H1 (cell line): ENCODE data around the gene CLDN12. TPM values are rescaled to one million over a fixed set of nuclear protein-coding genes. Genes with fewer than 3 reads are reported as not detected.

Source experiments
- CTCF ChIA-PET: fragments of 300-600 bp; sonication (Branson Sonifier 250); formaldehyde crosslinking; loops from one replicate; lab custom pipeline; 2021; ENCODE audit not compliant: partially characterized antibody; lab: Charles Lee
- POLR2A ChIA-PET: fragments of 300-600 bp; sonication (Branson Sonifier 250); formaldehyde crosslinking; loops from one replicate; lab custom pipeline; 2021; ENCODE audit warnings: inconsistent platforms; ENCODE audit not compliant: partially characterized antibody; lab: Charles Lee
- DNase-seq, 2 experiments: peaks; one replicate each; pipeline versions ENCODE4 v3.0.0 to v3.0.0-alpha.2; 2010 to 2022; ENCODE audit warnings: low spot score in 2 of 2, low read depth in 1 of 2, mixed read lengths in 1 of 2
- FAIRE-seq: peaks from 2 replicates; lab custom pipeline; 2011; peaks lifted over from hg19 to GRCh38; lab: Jason Lieb, UNC
- H2AFZ ChIP-seq: 2 replicates; pipeline ENCODE4 v1.8.1; 2012; ENCODE audit warnings: low read length, inconsistent platforms
- H2AK5ac ChIP-seq: 2 replicates; pipeline ENCODE4 v1.6.1; 2013; ENCODE audit warnings: low read depth, low read length
- H2BK120ac ChIP-seq: replicated peaks from 2 replicates; pipeline ENCODE3; 2013; ENCODE audit warnings: low read depth, low read length, inconsistent platforms
- H2BK12ac ChIP-seq: 2 replicates; pipeline ENCODE4 v1.6.1; 2013; ENCODE audit warnings: low read depth, low read length
- H2BK15ac ChIP-seq: 2 replicates; pipeline ENCODE4 v1.6.1; 2013; ENCODE audit warnings: low read length
- H2BK20ac ChIP-seq: 2 replicates; pipeline ENCODE4 v1.6.1; 2013; ENCODE audit warnings: low read length
- H2BK5ac ChIP-seq: 2 replicates; pipeline ENCODE4 v1.6.1; 2013; ENCODE audit warnings: low read depth, low read length
- H3K14ac ChIP-seq: 2 replicates; pipeline ENCODE4 v1.6.1; 2013; ENCODE audit warnings: inconsistent platforms; ENCODE audit not compliant: insufficient read length
- H3K18ac ChIP-seq: 2 replicates; pipeline ENCODE4 v1.6.1; 2013; ENCODE audit warnings: low read length; ENCODE audit errors: extremely low read depth
- H3K23ac ChIP-seq: 2 replicates; pipeline ENCODE4 v1.6.1; 2013; ENCODE audit warnings: inconsistent platforms; ENCODE audit not compliant: insufficient read length
- H3K23me2 ChIP-seq: 2 replicates; pipeline ENCODE4 v1.6.1; 2013; ENCODE audit warnings: low read depth, low read length
- H3K27ac ChIP-seq: 2 replicates; pipeline ENCODE4 v1.6.1; 2011; ENCODE audit warnings: low read depth, low read length, inconsistent platforms
- H3K27me3 ChIP-seq, 4 experiments: replicated peaks in 1 of 4; 1 replicate in 1 of 4; 2 replicates in 3 of 4; pipeline versions ENCODE4 v1.6.1 to v1.8.1; 2011 to 2013; ENCODE audit warnings: low read length in 3 of 4, mild to moderate bottlenecking in 3 of 4, inconsistent platforms in 2 of 4, mixed read lengths in 2 of 4, moderate library complexity in 1 of 4; ENCODE audit not compliant: control insufficient read depth in 3 of 4, insufficient read depth in 3 of 4; ENCODE audit errors: extremely low read depth in 1 of 4
- H3K36me3 ChIP-seq, 4 experiments: 2 replicates each; pipeline versions ENCODE4 v1.6.1 to v1.8.1; 2011 to 2013; ENCODE audit warnings: mild to moderate bottlenecking in 4 of 4, low read length in 3 of 4, moderate library complexity in 2 of 4, control low read depth in 1 of 4, inconsistent platforms in 1 of 4; ENCODE audit not compliant: insufficient read depth in 4 of 4, control insufficient read depth in 2 of 4
- H3K4ac ChIP-seq: replicated peaks from 2 replicates; pipeline ENCODE3; 2013; ENCODE audit warnings: low read length, low read depth, mixed read lengths, inconsistent platforms; ENCODE audit not compliant: insufficient read length
- H3K4me1 ChIP-seq, 4 experiments: replicated peaks in 1 of 4; 1 replicate in 1 of 4; 2 replicates in 3 of 4; pipeline versions ENCODE4 v1.6.1 to v1.8.1; 2011 to 2013; ENCODE audit warnings: low read length in 3 of 4, inconsistent platforms in 2 of 4, mixed read lengths in 1 of 4; ENCODE audit not compliant: insufficient read depth in 4 of 4, control insufficient read depth in 3 of 4
- H3K4me2 ChIP-seq, 2 experiments: 2 replicates each; pipeline versions ENCODE4 v1.6.1 to v1.8.1; 2011 to 2013; ENCODE audit warnings: low read depth in 2 of 2, low read length in 2 of 2, control low read depth in 1 of 2, inconsistent platforms in 1 of 2, mild to moderate bottlenecking in 1 of 2; ENCODE audit not compliant: insufficient read depth in 1 of 2
- H3K4me3 ChIP-seq, 4 experiments: fragments of 200-600, 300-600 bp in 1 of 4; sonication (generic), shearing (Covaris generic), sonication (Bioruptor Twin) in 1 of 4; 2 replicates each; pipeline versions ENCODE4 v1.5.1 to v1.8.1; 2011 to 2016; ENCODE audit warnings: low read length in 4 of 4, low read depth in 3 of 4, control low read depth in 2 of 4, inconsistent platforms in 2 of 4, mild to moderate bottlenecking in 2 of 4, mixed read lengths in 1 of 4, moderate library complexity in 1 of 4; ENCODE audit not compliant: insufficient read depth in 2 of 4; ENCODE audit errors: extremely low read depth in 1 of 4
- H3K56ac ChIP-seq: replicated peaks from 2 replicates; pipeline ENCODE3; 2013; ENCODE audit warnings: low read depth, mild to moderate bottlenecking, mixed read lengths, low read length, inconsistent platforms; ENCODE audit not compliant: insufficient read length
- H3K79me1 ChIP-seq: 2 replicates; pipeline ENCODE4 v1.6.1; 2013; ENCODE audit warnings: low read depth, low read length, control low read depth
- H3K79me2 ChIP-seq, 2 experiments: 2 replicates each; pipeline versions ENCODE4 v1.6.1 to v1.8.1; 2012 to 2013; ENCODE audit warnings: low read length in 2 of 2, mild to moderate bottlenecking in 2 of 2, inconsistent platforms in 1 of 2; ENCODE audit not compliant: insufficient read depth in 2 of 2, control insufficient read depth in 1 of 2
- H3K9ac ChIP-seq, 4 experiments: replicated peaks in 1 of 4; 1 replicate in 1 of 4; 2 replicates in 3 of 4; pipeline versions ENCODE4 v1.6.1 to v1.8.1; 2011 to 2013; ENCODE audit warnings: low read depth in 3 of 4, low read length in 3 of 4, control low read depth in 2 of 4, mild to moderate bottlenecking in 2 of 4, moderate library complexity in 2 of 4, inconsistent platforms in 1 of 4; ENCODE audit errors: extremely low read depth in 1 of 4
- H3K9me3 ChIP-seq, 2 experiments: 2 replicates each; pipeline versions ENCODE4 v1.6.1 to v1.8.1; 2012 to 2013; ENCODE audit warnings: mild to moderate bottlenecking in 2 of 2, moderate library complexity in 2 of 2, control low read depth in 1 of 2, inconsistent platforms in 1 of 2, low read depth in 1 of 2, low read length in 1 of 2, mixed read lengths in 1 of 2; ENCODE audit not compliant: insufficient read depth in 2 of 2
- H4K20me1 ChIP-seq, 2 experiments: replicated peaks in 1 of 2; 2 replicates each; pipeline versions ENCODE3 to v1.8.1; 2011 to 2013; ENCODE audit warnings: inconsistent platforms in 2 of 2, low read length in 2 of 2, mild to moderate bottlenecking in 1 of 2; ENCODE audit not compliant: insufficient read depth in 2 of 2, control insufficient read depth in 1 of 2
- H4K5ac ChIP-seq: 2 replicates; pipeline ENCODE4 v1.6.1; 2013; ENCODE audit warnings: low read length, low read depth, mixed read lengths, inconsistent platforms; ENCODE audit not compliant: insufficient read length
- H4K8ac ChIP-seq: 2 replicates; pipeline ENCODE4 v1.8.0; 2013; ENCODE audit warnings: mild to moderate bottlenecking, moderate library complexity, low read length, inconsistent platforms; ENCODE audit not compliant: insufficient read depth; ENCODE audit errors: extremely low read depth
- H4K91ac ChIP-seq: replicated peaks from 2 replicates; pipeline ENCODE3; 2013; ENCODE audit warnings: low read length, mixed read lengths, inconsistent platforms; ENCODE audit not compliant: insufficient read length
- CREB1 ChIP-seq: IDR thresholded peaks from 2 replicates; pipeline ENCODE4 v1.6.1; 2012; ENCODE audit warnings: inconsistent platforms
- CTCF ChIP-seq, 3 experiments: IDR thresholded peaks; 1 replicate in 2 of 3; 2 replicates in 1 of 3; pipeline versions ENCODE4 v1.5.1 to v1.6.1; 2011; ENCODE audit warnings: low read length in 3 of 3, mild to moderate bottlenecking in 3 of 3, inconsistent platforms in 2 of 3, low read depth in 1 of 3, moderate library complexity in 1 of 3; ENCODE audit not compliant: insufficient read depth in 1 of 3; ENCODE audit errors: control extremely low read depth in 1 of 3
- HDAC2 ChIP-seq, 2 experiments: fragments of 300-600 bp in 1 of 2; sonication (generic) in 1 of 2; IDR thresholded peaks; 2 replicates each; pipeline ENCODE4 v1.6.1; 2011 to 2012; ENCODE audit warnings: low read depth in 2 of 2, low read length in 2 of 2, mild to moderate bottlenecking in 2 of 2, moderate library complexity in 2 of 2, borderline replicate concordance in 1 of 2, inconsistent platforms in 1 of 2
- JUND ChIP-seq: IDR thresholded peaks from 2 replicates; pipeline ENCODE4 v1.6.1; 2011; ENCODE audit warnings: mild to moderate bottlenecking, improper control_type of control experiment, low read length
- KDM5A ChIP-seq: fragments of 200-600 bp; IDR thresholded peaks from 2 replicates; pipeline ENCODE4 v1.7.1; 2012; ENCODE audit warnings: mild to moderate bottlenecking, low read length, inconsistent platforms, mixed read lengths
- NRF1 ChIP-seq: IDR thresholded peaks from 2 replicates; pipeline ENCODE4 v1.6.1; 2011; ENCODE audit warnings: mild to moderate bottlenecking, low read depth, low read length, improper control_type of control experiment
- RXRA ChIP-seq: IDR thresholded peaks from 2 replicates; pipeline ENCODE4 v1.6.1; 2011; ENCODE audit warnings: low read depth, mild to moderate bottlenecking, low read length, moderate library complexity; ENCODE audit not compliant: insufficient read depth
- TAF1 ChIP-seq: IDR thresholded peaks from 2 replicates; pipeline ENCODE4 v1.6.1; 2011; ENCODE audit warnings: mild to moderate bottlenecking, low read depth, low read length
- TCF12 ChIP-seq: IDR thresholded peaks from 2 replicates; pipeline ENCODE4 v1.6.1; 2011; ENCODE audit warnings: low read depth, mild to moderate bottlenecking, low read length
- USF2 ChIP-seq: IDR thresholded peaks from 2 replicates; pipeline ENCODE4 v1.6.1; 2011; ENCODE audit warnings: low read length, improper control_type of control experiment
- polyA plus RNA-seq, 7 experiments: library from polyadenylated mRNA; depleted of rRNA in 3 of 7; stranded (reverse) in 5 of 7; unstranded in 2 of 7; fragments of >200 nt in 5 of 7; fragments of 200-250 nt in 2 of 7; gene quantifications; 1 replicate in 5 of 7; 2 replicates in 1 of 7; 4 replicates in 1 of 7; pipeline versions ENCODE4 v1.2.1 to v1.2.3, GENCODE V29; 2011 to 2013; ENCODE audit warnings: missing spikeins in 2 of 7, mixed read lengths in 2 of 7
- total RNA-seq: library from RNA; stranded (reverse); fragmentation: NEBNext Ultra II Directional; extraction: Animal tissue kit (Norgen Biotek cat#: 25700); gene quantifications from 2 replicates; pipeline ENCODE4 v1.2.1, GENCODE V29; 2021

The CLDN12 gene
- total and polyA plus RNA-seq, 2 of the 8 experiments (the other 6 are each of a cell fraction or from before 2014, with no cell fraction given) = 49.2 to 127 TPM

GRCh38 chr7:90461219-90461618, 58.0 kb downstream of the CLDN12 start:
- no peak overlapping the region for H3K4ac ChIP-seq
- POLR2A ChIA-PET = no interaction called here
- no peak for TF ChIP-seq CREB1
- no peak for TF ChIP-seq USF2
- no peak for TF ChIP-seq HDAC2 (IDR thresholded peaks at IDR 0.05; ENCODE audit: borderline replicate concordance in 1 of 2, low read depth in 2 of 2, low read length in 2 of 2)
- TF ChIP-seq TAF1 = no peak
- no peak for TF ChIP-seq RXRA
- no peak for TF ChIP-seq KDM5A
- no peak for TF ChIP-seq NRF1
- no peak for TF ChIP-seq TCF12
- no peak for TF ChIP-seq JUND
- TF ChIP-seq CTCF (IDR thresholded peaks at IDR 0.05; ENCODE audit: control extremely low read depth in 1 of 3, insufficient read depth in 1 of 3, low read depth in 1 of 3, low read length in 3 of 3) = no peak
- no peak for DNase-seq
- CTCF ChIA-PET = interaction anchor here (0.5 to 1.7 kb wide), 6 partner anchors 9 to 690 kb away, joined by 3 to 6 read pairs (median 3); no protein-coding TSS in a partner anchor
- no peak overlapping the region for H3K56ac ChIP-seq
- no peak overlapping the region for H3K4me3 ChIP-seq
- no peak overlapping the region for H4K91ac ChIP-seq
- no peaks in the 10 kb centered on the region for H3K79me2 ChIP-seq
- no peak overlapping the region for H2AK5ac ChIP-seq
- H4K5ac ChIP-seq = no peak overlapping the region
- H3K4me2 ChIP-seq = no peak overlapping the region
- H2BK20ac ChIP-seq = no peak overlapping the region
- H3K9me3 ChIP-seq = peaks cover 8 to 9% of the 10 kb centered on the region in 2 experiments
- H4K8ac ChIP-seq = no peak overlapping the region
- H3K23ac ChIP-seq = no peak overlapping the region
- H3K14ac ChIP-seq = no peak overlapping the region
- no peak overlapping the region for H3K18ac ChIP-seq
- no peaks in the 10 kb centered on the region for H3K27me3 ChIP-seq
- no peaks in the 10 kb centered on the region for H3K4me1 ChIP-seq
- H3K23me2 ChIP-seq = no peaks in the 10 kb centered on the region
- H2BK120ac ChIP-seq = no peak overlapping the region
- H2BK5ac ChIP-seq = no peak overlapping the region
- no peak for FAIRE-seq
- H3K36me3 ChIP-seq = no peaks in the 10 kb centered on the region
- no peak overlapping the region for H2BK12ac ChIP-seq
- no peak overlapping the region for H3K27ac ChIP-seq
- no peak overlapping the region for H2AFZ ChIP-seq
- H3K9ac ChIP-seq = no peak overlapping the region
- H3K79me1 ChIP-seq = no peaks in the 10 kb centered on the region
- no peak overlapping the region for H2BK15ac ChIP-seq
- no peaks in the 10 kb centered on the region for H4K20me1 ChIP-seq
